Dedifferentiated amniotic fluid mesenchymal stem cell (primary cell): Measurements from ENCODE around the gene CGA.
"Not testable (repeated sequence)": the region's sequence is repeated elsewhere in the genome, so short reads cannot be mapped to it uniquely, and the experiment has no call there.

Experiments used
- DNase-seq: peaks from one replicate; pipeline ENCODE4 v3.0.0-alpha.2; 2016; ENCODE audit errors: extremely low spot score

The CGA gene

GRCh38 chr6:87095087-87095509 is at the start of gene CGA:
TSS of gene CGA (minus strand) at chr6:87095106. CDS start at chr6:87088200, 6,906 bp downstream.
- no peak for DNase-seq

GRCh38 chr6:87139927-87140326 is 45.0 kb upstream of the CGA start:
- not testable (repeated sequence) for DNase-seq

GRCh38 chr6:87139236-87139635 is 44.3 kb upstream of the CGA start:
- peak; percentile 37 for DNase-seq

GRCh38 chr6:87136963-87137362 is 42.1 kb upstream of the CGA start:
- no peak for DNase-seq

- DNase-seq: no peak
Measured at GRCh38 chr6:87127737-87128136, 32.8 kb upstream of the CGA start.

- no peak for DNase-seq
Measured at GRCh38 chr6:87126501-87126900, 31.6 kb upstream of the CGA start.

- DNase-seq: no peak
Measured at GRCh38 chr6:87124074-87124473, 29.2 kb upstream of the CGA start.

- DNase-seq: no peak
Measured at GRCh38 chr6:87122477-87122876, 27.6 kb upstream of the CGA start.

GRCh38 chr6:87118054-87118453 is 23.1 kb upstream of the CGA start:
- no peak for DNase-seq

- no peak for DNase-seq
Measured at GRCh38 chr6:87116922-87117321, 22.0 kb upstream of the CGA start.

- DNase-seq: no peak
Measured at GRCh38 chr6:87115402-87116135, 20.7 kb upstream of the CGA start.

GRCh38 chr6:87110636-87111035 is 15.7 kb upstream of the CGA start:
- DNase-seq: no peak

- DNase-seq: no peak
Measured at GRCh38 chr6:87105823-87106222, 10.9 kb upstream of the CGA start.

- no peak for DNase-seq
Measured at GRCh38 chr6:87104667-87105066, 9.8 kb upstream of the CGA start.

- no peak for DNase-seq
Measured at GRCh38 chr6:87103977-87104601, 9.2 kb upstream of the CGA start.

- DNase-seq: no peak
Measured at GRCh38 chr6:87102151-87102621, 7.3 kb upstream of the CGA start.

GRCh38 chr6:87101067-87101466 is 6.2 kb upstream of the CGA start:
- no peak for DNase-seq

GRCh38 chr6:87100216-87100615 is 5.3 kb upstream of the CGA start:
- DNase-seq: no peak

- no peak for DNase-seq
Measured at GRCh38 chr6:87099472-87099871, 4.6 kb upstream of the CGA start.

- DNase-seq: no peak
Measured at GRCh38 chr6:87094576-87094975, 330 bp downstream of the CGA start.

GRCh38 chr6:87093651-87094050 is 1.3 kb downstream of the CGA start:
- DNase-seq: no peak

GRCh38 chr6:87093199-87093598 is 1.7 kb downstream of the CGA start:
- DNase-seq: no peak

- DNase-seq: no peak
Measured at GRCh38 chr6:87092435-87092834, 2.5 kb downstream of the CGA start.
